SU-DHL-6 (cell line): ENCODE data around the gene CTSK.

Experiments
- EZH2phosphoT487 ChIP-seq: fragments of 200-600 bp; sonication (generic), shearing (Covaris generic); conservative IDR thresholded peaks from 2 replicates; pipeline ENCODE4 v1.6.1; 2018; ENCODE audit warnings: mild to moderate bottlenecking, antibody characterized with exemption, low read length, moderate library complexity, mixed read lengths
- TF ChIP-seq, protein P1 (sequence below): fragments of 200-600 bp; sonication (generic); IDR thresholded peaks from one replicate; pipeline ENCODE4 v1.5.1; 2017; ENCODE audit warnings: antibody characterized with exemption, mild to moderate bottlenecking, low read length, moderate library complexity; ENCODE audit not compliant: insufficient read depth, poor library complexity, severe bottlenecking

DNA sequence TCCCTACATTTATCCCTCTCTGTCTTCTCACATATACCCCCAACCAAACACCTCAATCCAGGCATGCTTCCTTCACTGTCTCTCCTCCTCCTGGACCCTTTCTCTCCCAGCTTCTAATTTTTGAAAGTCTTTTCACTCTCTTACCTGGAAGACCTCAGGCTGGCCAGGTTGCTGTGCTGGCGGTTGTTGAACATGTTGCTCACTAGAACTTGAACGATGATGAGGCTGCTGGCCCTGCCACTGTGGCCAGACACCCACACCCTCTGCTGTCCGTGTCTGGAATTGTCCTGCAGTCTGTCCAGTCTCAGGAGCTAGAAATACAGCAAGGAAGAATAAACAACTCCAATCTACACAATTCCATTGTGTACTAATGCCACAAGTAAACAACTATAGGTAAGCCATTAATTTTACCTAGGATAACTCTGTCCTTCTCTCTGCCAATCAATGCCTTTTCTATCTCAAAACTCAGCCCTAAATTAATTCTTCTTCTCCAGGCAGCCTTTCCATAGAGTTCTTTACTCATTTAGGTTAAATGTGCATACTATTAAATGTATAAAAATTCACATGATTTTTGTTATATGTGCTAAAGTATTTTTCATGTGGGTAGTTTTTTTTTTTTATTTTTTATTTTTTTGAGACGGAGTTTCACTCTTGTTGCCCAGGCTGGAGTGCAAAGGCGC is 5.1 kb upstream of the CTSK start:
- TF ChIP-seq, protein P1, sequence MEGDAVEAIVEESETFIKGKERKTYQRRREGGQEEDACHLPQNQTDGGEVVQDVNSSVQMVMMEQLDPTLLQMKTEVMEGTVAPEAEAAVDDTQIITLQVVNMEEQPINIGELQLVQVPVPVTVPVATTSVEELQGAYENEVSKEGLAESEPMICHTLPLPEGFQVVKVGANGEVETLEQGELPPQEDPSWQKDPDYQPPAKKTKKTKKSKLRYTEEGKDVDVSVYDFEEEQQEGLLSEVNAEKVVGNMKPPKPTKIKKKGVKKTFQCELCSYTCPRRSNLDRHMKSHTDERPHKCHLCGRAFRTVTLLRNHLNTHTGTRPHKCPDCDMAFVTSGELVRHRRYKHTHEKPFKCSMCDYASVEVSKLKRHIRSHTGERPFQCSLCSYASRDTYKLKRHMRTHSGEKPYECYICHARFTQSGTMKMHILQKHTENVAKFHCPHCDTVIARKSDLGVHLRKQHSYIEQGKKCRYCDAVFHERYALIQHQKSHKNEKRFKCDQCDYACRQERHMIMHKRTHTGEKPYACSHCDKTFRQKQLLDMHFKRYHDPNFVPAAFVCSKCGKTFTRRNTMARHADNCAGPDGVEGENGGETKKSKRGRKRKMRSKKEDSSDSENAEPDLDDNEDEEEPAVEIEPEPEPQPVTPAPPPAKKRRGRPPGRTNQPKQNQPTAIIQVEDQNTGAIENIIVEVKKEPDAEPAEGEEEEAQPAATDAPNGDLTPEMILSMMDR, result no peak
- TF ChIP-seq EZH2phosphoT487, result no peak
